NCI-H2107 (cell line): ENCODE results near the gene IGF2.

Source experiments
- DNase-seq: peaks from one replicate; lab custom pipeline; 2025; lab: John Stamatoyannopoulos, UW

IGF2 gene

GRCh38 chr11:2169626-2170570 lies 30.7 kb upstream of the IGF2 start:
- no peak for DNase-seq

GRCh38 chr11:2169005-2169378 lies 29.8 kb upstream of the IGF2 start:
- DNase-seq = no peak

- no peak for DNase-seq
Measured at GRCh38 chr11:2168286-2169004, 29.3 kb upstream of the IGF2 start.

GRCh38 chr11:2167141-2168045 lies 28.2 kb upstream of the IGF2 start:
- DNase-seq = no peak

- no peak for DNase-seq
Measured at GRCh38 chr11:2166091-2166851, 27.1 kb upstream of the IGF2 start.

GRCh38 chr11:2165571-2165970 lies 26.4 kb upstream of the IGF2 start:
- DNase-seq = no peak

GRCh38 chr11:2164861-2165555 lies 25.8 kb upstream of the IGF2 start:
- no peak for DNase-seq

- no peak for DNase-seq
Measured at GRCh38 chr11:2164081-2164480, 24.9 kb upstream of the IGF2 start.

GRCh38 chr11:2163428-2163978 lies 24.3 kb upstream of the IGF2 start:
- DNase-seq = no peak

- no peak for DNase-seq
Measured at GRCh38 chr11:2160736-2161259, 21.6 kb upstream of the IGF2 start, which contains the start of gene INS. Gene INS, minus strand, starts transcription at chr11:2161209. Its CDS starts 238 bp downstream, at chr11:2160971.

GRCh38 chr11:2159536-2160413 lies 20.6 kb upstream of the IGF2 start:
- DNase-seq = no peak

- DNase-seq = no peak
Measured at GRCh38 chr11:2158966-2159365, 19.8 kb upstream of the IGF2 start.

- no peak for DNase-seq
Measured at GRCh38 chr11:2158296-2158737, 19.1 kb upstream of the IGF2 start.

GRCh38 chr11:2157294-2158040 lies 18.3 kb upstream of the IGF2 start:
- DNase-seq = no peak

GRCh38 chr11:2156416-2157182 lies 17.4 kb upstream of the IGF2 start:
- no peak for DNase-seq

- no peak for DNase-seq
Measured at GRCh38 chr11:2155511-2155910, 16.3 kb upstream of the IGF2 start.

GRCh38 chr11:2154889-2155288 lies 15.7 kb upstream of the IGF2 start:
- no peak for DNase-seq

- DNase-seq = no peak
Measured at GRCh38 chr11:2154195-2154585, 15.0 kb upstream of the IGF2 start.
